Measurements from ENCODE around the gene LCNL1.

LCNL1 gene

GRCh38 chr9:136942881-136943230, 39.9 kb upstream of the LCNL1 start:
- no peaks in the 10 kb centered on the region for H3K9me3 ChIP-seq (ENCODE audit: severe bottlenecking)
- no peaks in the 10 kb centered on the region for H3K27me3 ChIP-seq (ENCODE audit: insufficient read depth, low read depth, severe bottlenecking)
- H3K27ac ChIP-seq = no peak overlapping the region
- no peak overlapping the region for H3K4me3 ChIP-seq (ENCODE audit: low read depth, low read length)
- no peak for DNase-seq
- H3K36me3 ChIP-seq = peaks cover 34% of the 10 kb centered on the region
- TF ChIP-seq CTCF (IDR thresholded peaks at IDR 0.05; ENCODE audit: low read depth, low read length) = no peak

- DNase-seq = no peak
- H3K27me3 ChIP-seq (ENCODE audit: insufficient read depth, low read depth, severe bottlenecking) = no peaks in the 10 kb centered on the region
- no peak for TF ChIP-seq CTCF (IDR thresholded peaks at IDR 0.05; ENCODE audit: low read depth, low read length)
- H3K4me3 ChIP-seq (ENCODE audit: low read depth, low read length) = peak overlapping the region; percentile 67
- peaks cover 34% of the 10 kb centered on the region for H3K36me3 ChIP-seq
- no peaks in the 10 kb centered on the region for H3K9me3 ChIP-seq (ENCODE audit: severe bottlenecking)
- peak overlapping the region; percentile 67 for H3K27ac ChIP-seq
These were observed 39.2 kb upstream of the LCNL1 start for GRCh38 chr9:136943291-136944211.

- peak overlapping the region; percentile 67 for H3K4me3 ChIP-seq (ENCODE audit: low read depth, low read length)
These were observed 38.6 kb upstream of the LCNL1 start for GRCh38 chr9:136944212-136944518.

GRCh38 chr9:136944519-136945332, 38.1 kb upstream of the LCNL1 start, which contains the start of the genes C8G and FBXW5:
C8G (plus strand) TSS chr9:136945243; CDS start chr9:136945321, 78 bp downstream.
FBXW5 (minus strand) TSS chr9:136944738; CDS start chr9:136944083, 655 bp downstream.
- peaks cover 33% of the 10 kb centered on the region for H3K36me3 ChIP-seq
- peak; percentile 93 for DNase-seq
- peak within 1 kb of the TSS; percentile 67 for H3K4me3 ChIP-seq (ENCODE audit: low read depth, low read length)
- H3K27ac ChIP-seq = peak within 1 kb of the TSS; percentile 67
- TF ChIP-seq CTCF (IDR thresholded peaks at IDR 0.05; ENCODE audit: low read depth, low read length) = peak; percentile 93
- H3K27me3 ChIP-seq (ENCODE audit: insufficient read depth, low read depth, severe bottlenecking) = no peaks in the 10 kb centered on the region
- no peaks in the 10 kb centered on the region for H3K9me3 ChIP-seq (ENCODE audit: severe bottlenecking)

More at GRCh38 chr9:136944212-136944518, 38.6 kb upstream of the LCNL1 start:
- Histone ChIP-seq H3K9me3 (ENCODE audit: severe bottlenecking) (no peaks in the 10 kb centered on the region), H3K36me3 (peaks cover 34% of the 10 kb centered on the region), H3K27ac (peak overlapping the region; percentile 67), H3K27me3 (ENCODE audit: insufficient read depth, low read depth, severe bottlenecking) (no peaks in the 10 kb centered on the region)
- no peak for DNase-seq
- TF ChIP-seq CTCF (IDR thresholded peaks at IDR 0.05; ENCODE audit: low read depth, low read length) = no peak

GRCh38 chr9:136945333-136946227, 37.2 kb upstream of the LCNL1 start:
- Histone ChIP-seq H3K36me3 (peaks cover 24% of the 10 kb centered on the region), H3K4me3 (ENCODE audit: low read depth, low read length) (no peak overlapping the region), H3K27me3 (ENCODE audit: insufficient read depth, low read depth, severe bottlenecking) (no peaks in the 10 kb centered on the region), H3K9me3 (ENCODE audit: severe bottlenecking) (no peaks in the 10 kb centered on the region), H3K27ac (no peak overlapping the region)
- DNase-seq = no peak
- TF ChIP-seq CTCF (IDR thresholded peaks at IDR 0.05; ENCODE audit: low read depth, low read length) = no peak

Data from WERI-Rb-1 (cell line).